ENCODE measurements around the gene PLEKHH1. TPM values are rescaled to one million over a fixed set of nuclear protein-coding genes. Genes with fewer than 3 reads are reported as not detected.

PLEKHH1 gene
- total RNA-seq = 0.20 and 0.61 TPM in 2 replicates

DNA sequence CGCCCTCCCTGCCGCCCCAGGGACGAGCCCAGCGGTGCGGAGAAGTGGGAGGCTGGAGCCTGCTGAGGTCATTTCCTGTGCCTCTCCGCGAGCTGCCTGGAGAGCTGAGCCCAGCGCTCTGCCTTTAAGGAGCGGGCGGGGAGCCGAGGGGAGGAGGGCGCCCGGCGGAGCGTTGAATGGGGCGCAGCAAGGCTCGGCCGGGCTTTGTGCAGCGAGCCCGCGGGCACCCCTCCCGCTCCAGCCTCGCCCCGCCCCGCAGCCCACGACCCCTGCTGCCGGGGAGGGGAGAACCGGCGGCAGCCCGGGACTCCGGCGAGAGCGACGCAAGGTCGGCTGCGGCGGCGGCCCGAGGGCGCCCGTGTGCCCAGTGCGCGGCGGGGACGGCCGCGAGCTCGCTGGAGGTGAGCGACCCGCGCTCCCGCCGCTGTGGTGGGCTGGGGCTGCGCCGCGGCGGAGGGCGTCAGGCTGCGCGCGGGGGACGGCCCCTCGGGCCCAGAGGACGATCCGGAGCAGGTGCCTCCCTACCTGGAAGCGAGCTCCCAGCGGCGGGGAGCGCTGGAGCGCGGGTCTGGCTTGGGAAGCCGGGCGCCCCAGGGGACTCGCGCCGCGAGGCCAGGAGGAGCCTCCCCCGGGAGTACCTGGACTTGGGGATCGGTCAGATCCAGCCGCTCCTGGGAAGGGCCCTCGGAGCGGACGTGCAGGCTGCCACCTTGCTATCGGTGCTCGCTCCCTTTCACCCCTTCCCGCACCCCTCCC is at the start of gene PLEKHH1:
Gene PLEKHH1, plus strand, starts transcription at position 293 of the 756 bp plus-strand sequence. CDS start 8,578 bp downstream, outside the sequence.
- intact Hi-C loops (cut with micrococcal nuclease) = loop anchor here (1.0 kb wide), 1 partner anchor 106 kb away; no protein-coding TSS in a partner anchor
- H3K27ac Mint-ChIP-seq = no peak within 1 kb of the TSS

GRCh38 chr14:67483579-67484285 is 49.4 kb upstream of the PLEKHH1 start:
- intact Hi-C loops (cut with micrococcal nuclease) = no loop called here
- H3K4me3 Mint-ChIP-seq = no peak overlapping the region
- peaks cover 40% of the 10 kb centered on the region for H3K4me1 Mint-ChIP-seq

More for the DNA sequence above, at the start of gene PLEKHH1:
- H3K36me3 Mint-ChIP-seq (ENCODE audit: low read depth) = no peaks in the 10 kb centered on the region
- peaks cover 5% of the 10 kb centered on the region for H3K4me1 Mint-ChIP-seq
- H3K9me3 Mint-ChIP-seq = no peaks in the 10 kb centered on the region
- H3K27me3 Mint-ChIP-seq = peaks cover 33% of the 10 kb centered on the region
- POLR2A ChIA-PET = interaction anchor here (0.6 to 1.3 kb wide), 2 partner anchors 18 to 66 kb away, joined by 3 to 4 read pairs; no protein-coding TSS in a partner anchor
- CTCF ChIA-PET = interaction anchor here (1.0 to 1.4 kb wide), 3 partner anchors 38 to 106 kb away, joined by 3 to 5 read pairs (median 4); no protein-coding TSS in a partner anchor
- DNase-seq (peak; percentile 30), ATAC-seq (ENCODE audit: low read depth) (peak; percentile 82)
- H3K4me3 Mint-ChIP-seq = peak within 1 kb of the TSS; percentile 79
- no peak for TF ChIP-seq CTCF (IDR thresholded peaks at IDR 0.05)

DNA sequence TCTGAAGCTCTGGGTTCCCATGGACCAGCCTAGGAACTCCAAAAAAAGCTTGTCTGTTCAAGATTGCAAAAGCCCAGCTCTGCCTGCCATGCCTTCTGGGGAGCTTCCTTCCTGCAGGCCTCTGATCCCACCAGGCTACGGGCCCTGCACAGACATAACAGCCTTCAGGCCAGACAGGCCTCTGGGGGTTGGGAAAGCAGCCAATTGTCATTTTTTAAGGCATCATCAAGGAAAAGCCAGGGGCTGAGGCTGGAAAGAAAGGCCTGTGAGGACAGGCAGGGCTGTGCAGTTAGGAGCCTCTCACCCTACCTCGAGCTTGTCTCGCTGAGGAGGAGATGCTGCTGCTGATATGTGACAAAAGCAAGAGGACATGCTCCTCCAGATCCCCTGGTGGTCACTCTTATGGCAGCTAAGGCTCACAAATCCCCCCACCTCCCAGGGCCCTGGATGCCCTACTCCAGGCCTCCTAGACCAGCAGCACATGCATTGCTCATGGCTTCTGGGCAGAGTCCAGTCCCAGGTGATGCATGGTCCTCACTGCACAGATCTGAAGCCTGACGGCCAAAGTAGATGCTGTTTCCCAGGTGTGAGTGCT is 47.5 kb upstream of the PLEKHH1 start:
- ATAC-seq (ENCODE audit: low read depth) = no peak
- no peak for TF ChIP-seq CTCF (IDR thresholded peaks at IDR 0.05)
- H3K4me3 Mint-ChIP-seq = no peak overlapping the region
- peaks cover 15% of the 10 kb centered on the region for H3K36me3 Mint-ChIP-seq (ENCODE audit: low read depth)
- ChIA-PET CTCF (interaction anchor here (1.0 kb wide), 1 partner anchor 20 kb away, joined by 3 read pairs; no protein-coding TSS in a partner anchor), POLR2A (interaction anchor here (1.0 kb wide), 1 partner anchor 115 kb away, joined by 3 read pairs; the partner anchor contains the start of gene PIGH)
- H3K9me3 Mint-ChIP-seq = no peaks in the 10 kb centered on the region
- H3K27me3 Mint-ChIP-seq = no peaks in the 10 kb centered on the region
- intact Hi-C loops (cut with micrococcal nuclease) = no loop called here
- no peak overlapping the region for H3K27ac Mint-ChIP-seq
- peaks cover 59% of the 10 kb centered on the region for H3K4me1 Mint-ChIP-seq
- no peak for DNase-seq

More at GRCh38 chr14:67483579-67484285, 49.4 kb upstream of the PLEKHH1 start:
- no peak for TF ChIP-seq CTCF (IDR thresholded peaks at IDR 0.05)
- DNase-seq (no peak), ATAC-seq (ENCODE audit: low read depth) (no peak)
- no peaks in the 10 kb centered on the region for H3K9me3 Mint-ChIP-seq
- POLR2A ChIA-PET = no interaction called here
- H3K27me3 Mint-ChIP-seq = no peaks in the 10 kb centered on the region
- CTCF ChIA-PET = no interaction called here
- no peak overlapping the region for H3K27ac Mint-ChIP-seq
- H3K36me3 Mint-ChIP-seq (ENCODE audit: low read depth) = peaks cover 15% of the 10 kb centered on the region

- Mint-ChIP-seq H3K27ac (no peak overlapping the region), H3K9me3 (no peaks in the 10 kb centered on the region), H3K4me1 (peaks cover 72% of the 10 kb centered on the region), H3K4me3 (no peak overlapping the region), H3K27me3 (no peaks in the 10 kb centered on the region), H3K36me3 (ENCODE audit: low read depth) (peaks cover 13% of the 10 kb centered on the region)
- ATAC-seq (ENCODE audit: low read depth) (no peak), DNase-seq (no peak)
- ChIA-PET CTCF (interaction anchor here (1.6 to 4.1 kb wide), 4 partner anchors 59 to 127 kb away, joined by 4 to 21 read pairs (median 8); partner anchors contain the start of genes ATP6V1D and PIGH), POLR2A (interaction anchor here (1.3 to 2.2 kb wide), 3 partner anchors 27 to 59 kb away, joined by 3 to 15 read pairs (median 11); no protein-coding TSS in a partner anchor)
- no peak for TF ChIP-seq CTCF (IDR thresholded peaks at IDR 0.05)
- intact Hi-C loops (cut with micrococcal nuclease) = loop anchor here (1.0 kb wide), 1 partner anchor 180 kb away; no protein-coding TSS in a partner anchor
Observed at GRCh38 chr14:67486890-67487289, 46.2 kb upstream of the PLEKHH1 start.
